Choroid plexus epithelial cell (primary cell): ENCODE results near the gene PPM1H.
"Not testable (repeated sequence)": the region's sequence is repeated elsewhere in the genome, so short reads cannot be mapped to it uniquely, and the experiment has no call there.

ENCODE experiments used
- DNase-seq: peaks from one replicate; pipeline ENCODE4 v3.0.0-alpha.2; 2010; ENCODE audit warnings: low read depth
- H3K4me3 ChIP-seq: 2 replicates; pipeline ENCODE4 v1.5.1; 2011; ENCODE audit warnings: low read depth, mild to moderate bottlenecking, control low read depth, low read length, moderate library complexity
- CTCF ChIP-seq: conservative IDR thresholded peaks from 2 replicates; pipeline ENCODE4 v1.5.1; 2011; ENCODE audit warnings: low read depth, mild to moderate bottlenecking, control low read depth, inconsistent platforms, low read length, moderate library complexity

The PPM1H gene

DNA sequence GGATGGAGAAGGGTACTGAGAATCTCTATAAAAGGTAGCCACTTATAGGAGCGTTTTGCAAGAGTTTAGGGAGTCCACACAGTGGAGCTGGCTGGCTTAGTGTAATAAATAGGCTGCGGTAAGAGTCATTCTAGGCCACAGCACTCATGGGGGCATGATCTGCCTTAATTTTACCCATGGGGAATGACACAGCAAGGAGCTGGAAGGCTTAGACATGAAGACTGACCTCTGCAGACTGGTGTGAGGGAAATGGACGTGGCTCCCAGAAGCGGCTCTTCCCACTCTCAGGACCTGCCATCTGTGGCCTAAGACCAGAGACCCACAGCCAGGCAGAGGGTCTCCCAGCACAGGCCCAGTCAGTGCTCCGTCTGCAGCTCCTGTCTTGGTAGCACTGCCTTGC is 173.3 kb downstream of the PPM1H start:
- TF ChIP-seq CTCF: no peak
- DNase-seq: no peak
- no peak overlapping the region for H3K4me3 ChIP-seq

DNA sequence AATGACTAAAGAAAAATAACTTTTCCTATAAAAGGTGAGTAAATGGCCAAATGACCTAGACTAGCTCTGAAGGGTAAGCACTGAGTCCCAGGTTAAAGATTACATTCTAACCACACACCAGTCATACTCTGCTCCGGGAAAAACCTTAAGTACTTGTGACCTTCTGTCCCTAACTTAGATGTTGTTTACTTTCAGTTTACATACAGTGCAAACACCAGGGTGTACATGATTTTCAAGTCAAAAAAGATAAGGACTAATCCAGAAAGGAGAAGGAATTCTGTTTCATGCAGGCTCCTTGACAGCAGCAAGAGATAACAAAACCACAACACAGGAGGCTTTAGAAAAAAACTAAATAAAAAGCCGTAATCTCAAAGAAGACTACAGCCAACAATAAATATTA is 174.2 kb downstream of the PPM1H start:
- no peak overlapping the region for H3K4me3 ChIP-seq
- TF ChIP-seq CTCF: no peak
- peak; percentile 57 for DNase-seq

GRCh38 chr12:62760341-62760740 is 174.6 kb downstream of the PPM1H start:
- not testable (repeated sequence) for DNase-seq, H3K4me3 ChIP-seq

DNA sequence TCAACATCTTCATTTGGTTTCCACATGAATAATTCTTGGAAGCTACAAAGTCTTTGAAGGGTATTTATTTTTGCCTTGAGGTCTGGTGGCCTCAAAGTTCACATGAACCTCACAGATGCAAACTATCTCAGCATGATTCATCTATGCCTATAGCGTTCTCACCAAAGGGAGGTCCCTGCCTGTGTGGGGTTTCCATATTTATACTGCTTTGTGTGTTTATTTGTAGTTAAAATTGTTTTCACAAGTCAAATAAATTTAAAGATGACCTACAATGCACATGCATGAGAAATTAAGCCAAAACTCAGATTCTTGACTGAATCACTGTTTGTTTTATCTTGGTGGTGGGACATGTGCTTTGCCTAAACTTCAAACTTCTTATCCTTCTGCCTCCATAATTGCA is 176.7 kb downstream of the PPM1H start:
- DNase-seq: peak; percentile 74
- TF ChIP-seq CTCF: no peak
- H3K4me3 ChIP-seq: no peak overlapping the region

- DNase-seq: no peak
- TF ChIP-seq CTCF: no peak
- H3K4me3 ChIP-seq: no peak overlapping the region
Measured at GRCh38 chr12:62757048-62757447, 177.9 kb downstream of the PPM1H start.

DNA sequence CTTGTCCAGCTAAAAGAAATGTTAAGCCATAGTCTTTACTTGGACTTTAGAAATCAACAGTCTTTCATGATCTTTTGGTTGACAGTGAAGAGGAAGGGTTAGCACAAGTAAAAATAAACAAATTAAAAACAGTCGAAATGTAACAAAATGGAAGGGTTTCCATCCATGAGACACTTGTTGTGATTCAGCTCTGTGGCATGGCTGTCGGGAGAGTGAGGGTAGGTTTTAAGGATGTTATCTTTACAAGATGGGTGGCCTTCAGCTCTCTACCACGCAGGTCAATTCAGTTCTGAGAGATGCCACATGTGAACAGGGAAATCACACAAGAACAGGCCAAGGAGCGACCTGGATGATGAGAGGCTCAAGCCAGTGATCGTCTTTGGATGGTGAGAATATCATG is 180.2 kb downstream of the PPM1H start:
- TF ChIP-seq CTCF: no peak
- DNase-seq: no peak
- no peak overlapping the region for H3K4me3 ChIP-seq

- TF ChIP-seq CTCF: no peak
- H3K4me3 ChIP-seq: no peak overlapping the region
- no peak for DNase-seq
Measured at GRCh38 chr12:62751810-62752155, 183.2 kb downstream of the PPM1H start.
